ENCODE results near the gene GATAD2A.

The GATAD2A gene

DNA sequence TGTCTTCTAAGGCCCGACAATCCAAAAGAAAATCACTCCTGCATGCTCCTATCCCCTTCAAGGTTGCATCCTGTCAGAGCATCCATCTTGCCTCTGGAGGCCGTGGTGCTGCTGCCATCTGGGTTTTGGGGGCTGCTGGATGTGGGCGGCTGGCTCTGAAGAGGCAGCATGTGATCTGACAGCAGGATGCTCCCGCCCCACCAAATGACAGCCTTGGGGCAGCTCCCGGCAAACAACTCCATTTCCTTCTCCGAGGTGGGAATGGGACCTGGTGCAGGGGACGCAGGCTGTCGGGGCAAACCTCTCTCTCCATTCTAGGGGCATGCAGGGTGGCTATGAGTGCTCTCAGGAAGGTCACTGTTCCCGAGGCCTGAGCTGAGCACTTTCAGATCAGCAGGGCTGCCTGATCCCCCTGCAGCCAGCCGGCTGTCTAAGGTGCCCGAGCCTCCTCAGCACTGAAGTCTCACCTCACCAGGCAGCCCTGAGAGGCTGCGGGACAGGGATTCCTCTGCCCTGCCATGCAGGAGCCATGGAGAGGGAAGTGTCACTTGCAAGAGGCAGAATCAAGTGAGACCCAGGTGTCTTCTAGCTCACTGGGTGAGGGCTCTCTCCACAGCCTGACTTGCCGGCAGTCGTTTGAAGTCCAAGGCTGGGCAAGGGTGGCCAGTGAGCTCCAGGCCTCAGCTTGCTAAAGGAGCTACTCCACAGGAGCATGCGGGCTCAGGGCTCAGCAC lies 81.0 kb downstream of the GATAD2A start:
- peak overlapping the region; percentile 55 for H3K27ac Mint-ChIP-seq
- H3K36me3 Mint-ChIP-seq (ENCODE audit: low read depth) = peaks cover 27% of the 10 kb centered on the region
- no peak overlapping the region for H3K4me3 Mint-ChIP-seq
- peaks cover 32% of the 10 kb centered on the region for H3K4me1 Mint-ChIP-seq (ENCODE audit: low read depth)
- no peak for DNase-seq (ENCODE audit: low spot score)
- no peaks in the 10 kb centered on the region for H3K9me3 Mint-ChIP-seq
- no peaks in the 10 kb centered on the region for H3K27me3 Mint-ChIP-seq (ENCODE audit: low read depth)

DNA sequence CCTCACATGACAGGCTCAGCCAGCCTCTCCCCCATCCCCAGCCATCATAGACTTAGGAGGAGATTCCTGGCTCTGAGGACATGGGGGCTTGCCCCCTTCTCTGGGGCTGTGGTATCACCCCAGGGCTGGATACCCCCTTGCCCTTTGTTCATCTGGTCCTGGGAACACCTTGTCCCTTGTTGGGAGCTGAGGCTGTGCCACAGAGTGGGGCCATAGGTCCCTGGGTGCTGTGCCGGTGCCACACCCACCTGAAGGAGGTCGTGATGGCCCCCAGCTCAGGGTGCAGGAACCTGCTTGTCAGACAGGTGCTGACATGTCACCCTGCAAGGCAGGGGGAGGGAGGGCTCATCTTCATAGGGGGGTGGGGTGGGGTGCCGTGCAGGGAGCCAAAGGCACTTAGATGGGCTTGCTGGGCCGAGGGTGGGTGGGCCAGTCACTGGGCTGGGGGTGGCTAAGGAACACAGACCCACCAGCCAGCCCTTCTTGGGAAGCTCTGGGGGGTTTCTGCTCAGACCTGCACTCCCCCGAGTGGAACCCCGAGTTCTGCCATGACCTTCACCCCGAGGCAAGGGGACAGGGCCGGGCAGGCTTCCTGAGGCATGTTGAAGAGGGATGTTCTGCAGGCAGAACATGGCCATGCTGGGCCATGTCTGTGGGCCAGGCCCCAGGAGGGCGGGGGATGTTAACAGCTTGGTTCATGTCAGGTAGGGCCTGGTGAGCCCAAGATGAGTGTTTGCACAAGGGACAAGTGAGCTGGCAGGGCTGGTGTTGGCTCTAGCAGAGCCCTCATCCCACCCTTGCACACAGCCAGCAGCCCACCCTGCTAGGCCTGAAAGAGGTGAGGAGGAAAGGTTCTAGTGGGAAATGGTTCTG lies 81.8 kb downstream of the GATAD2A start:
- Mint-ChIP-seq H3K36me3 (ENCODE audit: low read depth) (peaks cover 27% of the 10 kb centered on the region), H3K9me3 (no peaks in the 10 kb centered on the region), H3K27me3 (ENCODE audit: low read depth) (no peaks in the 10 kb centered on the region), H3K4me3 (peak overlapping the region; percentile 58), H3K27ac (peak overlapping the region; percentile 100), H3K4me1 (ENCODE audit: low read depth) (peaks cover 32% of the 10 kb centered on the region)
- no peak for DNase-seq (ENCODE audit: low spot score)

DNA sequence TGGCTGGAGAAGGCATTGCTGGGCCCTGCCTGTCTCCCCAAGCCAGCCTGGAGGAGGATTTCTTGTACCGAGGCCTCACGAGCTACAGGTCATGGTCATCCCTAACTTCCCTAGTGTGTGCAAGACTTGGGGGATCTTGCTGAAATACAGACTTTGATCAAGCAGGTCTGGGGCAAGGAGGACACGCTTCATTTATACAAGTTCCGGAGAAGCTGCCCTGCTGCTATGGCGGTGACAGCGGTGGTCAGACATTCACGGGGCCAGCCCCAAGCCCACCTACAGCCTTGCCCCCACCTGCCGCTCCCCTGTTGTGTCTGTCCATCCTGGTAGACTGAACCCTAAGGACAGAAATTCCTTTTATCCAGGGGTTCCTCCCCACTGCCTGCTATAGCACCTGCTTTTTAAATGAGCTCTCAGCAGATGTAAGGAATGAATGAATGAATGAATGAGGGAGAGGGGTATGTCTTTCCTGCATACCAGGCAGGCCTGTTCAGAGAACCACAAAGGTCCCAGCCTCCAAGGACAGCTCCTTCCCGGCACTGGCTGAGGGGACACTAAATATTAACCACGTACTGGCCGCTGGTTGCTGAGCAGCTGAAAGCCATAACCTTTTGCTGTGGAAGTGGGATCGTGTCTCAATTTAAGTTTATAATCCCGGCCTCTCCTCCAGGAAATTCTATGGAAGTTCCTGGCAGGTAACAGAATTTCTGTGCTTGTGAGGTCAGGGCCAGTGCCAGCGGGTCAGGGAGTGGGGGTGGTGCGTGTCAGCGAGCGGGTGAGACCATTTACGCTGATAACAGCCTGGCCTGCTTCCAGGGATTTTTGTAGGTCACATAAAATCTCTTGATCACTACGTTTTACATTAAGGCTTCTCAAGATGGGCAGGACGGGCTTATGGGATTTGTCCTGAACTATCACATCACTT lies 82.7 kb downstream of the GATAD2A start:
- Mint-ChIP-seq H3K4me3 (peak overlapping the region; percentile 81), H3K36me3 (ENCODE audit: low read depth) (peaks cover 24% of the 10 kb centered on the region), H3K4me1 (ENCODE audit: low read depth) (peaks cover 32% of the 10 kb centered on the region), H3K27ac (peak overlapping the region; percentile 100), H3K27me3 (ENCODE audit: low read depth) (no peaks in the 10 kb centered on the region), H3K9me3 (no peaks in the 10 kb centered on the region)
- DNase-seq (ENCODE audit: low spot score) = no peak

DNA sequence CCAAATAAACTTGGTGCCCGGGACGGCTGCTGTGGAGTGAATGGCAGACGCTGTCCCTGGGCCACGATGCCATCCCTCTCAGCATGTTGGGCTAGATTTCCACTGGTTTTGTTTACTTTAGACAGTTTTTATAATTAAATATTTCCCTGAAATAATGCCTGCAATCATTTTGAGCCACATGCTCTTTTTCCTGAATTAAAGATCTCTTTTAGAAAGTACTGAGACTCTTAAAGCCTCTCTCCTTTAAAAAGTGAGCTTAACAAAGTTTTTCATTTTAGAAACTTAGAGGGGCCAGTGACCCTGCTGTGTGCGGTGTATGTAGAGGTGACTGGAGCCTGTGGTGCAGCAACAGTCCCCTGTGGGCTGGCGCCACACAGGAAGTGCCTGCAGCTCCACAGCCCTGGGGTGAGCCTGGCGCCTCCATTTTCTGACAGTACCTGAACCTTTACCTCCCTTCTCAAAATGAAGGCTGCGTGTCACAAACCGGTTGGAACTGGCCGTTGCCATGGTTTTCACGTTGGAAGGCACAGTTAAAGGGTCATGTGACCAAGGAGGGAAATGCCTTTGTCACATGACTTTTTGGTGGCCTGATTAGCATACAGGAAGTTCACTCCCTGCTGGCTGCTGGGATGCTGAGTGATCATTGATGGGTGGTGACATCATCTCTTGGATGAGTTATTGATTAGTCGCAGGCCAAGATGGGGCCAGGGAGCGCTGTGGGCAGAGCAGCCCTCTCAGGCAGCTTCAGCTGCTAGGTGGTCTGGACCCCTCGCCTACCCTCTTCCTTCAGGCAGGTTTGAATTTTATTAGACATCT lies 83.6 kb downstream of the GATAD2A start:
- peak; percentile 88 for DNase-seq (ENCODE audit: low spot score)
- Mint-ChIP-seq H3K4me1 (ENCODE audit: low read depth) (peaks cover 32% of the 10 kb centered on the region), H3K36me3 (ENCODE audit: low read depth) (peaks cover 20% of the 10 kb centered on the region), H3K4me3 (peak overlapping the region; percentile 81), H3K27me3 (ENCODE audit: low read depth) (no peaks in the 10 kb centered on the region), H3K27ac (peak overlapping the region; percentile 100), H3K9me3 (no peaks in the 10 kb centered on the region)

DNA sequence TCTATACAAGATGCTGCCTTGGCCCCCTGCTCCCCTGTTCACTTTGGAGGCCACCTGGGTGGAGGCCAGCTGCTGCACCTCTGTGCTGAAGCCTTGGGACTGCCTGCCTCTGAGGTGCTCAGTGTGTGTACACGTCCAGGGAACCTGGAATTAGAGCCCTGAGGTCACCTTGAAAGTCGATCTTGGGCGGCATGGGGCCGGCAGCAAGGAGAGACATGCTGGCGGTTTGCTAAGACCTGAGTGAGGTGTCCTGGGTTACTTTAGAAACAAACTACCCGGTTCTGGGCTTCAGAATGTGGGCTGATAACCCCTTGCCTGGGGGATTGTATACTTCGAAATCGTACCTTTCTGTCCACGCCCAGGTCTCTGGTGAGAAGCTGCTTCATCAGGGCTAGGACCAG lies 84.3 kb downstream of the GATAD2A start:
- Mint-ChIP-seq H3K4me3 (peak overlapping the region; percentile 81), H3K36me3 (ENCODE audit: low read depth) (peaks cover 27% of the 10 kb centered on the region), H3K4me1 (ENCODE audit: low read depth) (peaks cover 32% of the 10 kb centered on the region)

DNA sequence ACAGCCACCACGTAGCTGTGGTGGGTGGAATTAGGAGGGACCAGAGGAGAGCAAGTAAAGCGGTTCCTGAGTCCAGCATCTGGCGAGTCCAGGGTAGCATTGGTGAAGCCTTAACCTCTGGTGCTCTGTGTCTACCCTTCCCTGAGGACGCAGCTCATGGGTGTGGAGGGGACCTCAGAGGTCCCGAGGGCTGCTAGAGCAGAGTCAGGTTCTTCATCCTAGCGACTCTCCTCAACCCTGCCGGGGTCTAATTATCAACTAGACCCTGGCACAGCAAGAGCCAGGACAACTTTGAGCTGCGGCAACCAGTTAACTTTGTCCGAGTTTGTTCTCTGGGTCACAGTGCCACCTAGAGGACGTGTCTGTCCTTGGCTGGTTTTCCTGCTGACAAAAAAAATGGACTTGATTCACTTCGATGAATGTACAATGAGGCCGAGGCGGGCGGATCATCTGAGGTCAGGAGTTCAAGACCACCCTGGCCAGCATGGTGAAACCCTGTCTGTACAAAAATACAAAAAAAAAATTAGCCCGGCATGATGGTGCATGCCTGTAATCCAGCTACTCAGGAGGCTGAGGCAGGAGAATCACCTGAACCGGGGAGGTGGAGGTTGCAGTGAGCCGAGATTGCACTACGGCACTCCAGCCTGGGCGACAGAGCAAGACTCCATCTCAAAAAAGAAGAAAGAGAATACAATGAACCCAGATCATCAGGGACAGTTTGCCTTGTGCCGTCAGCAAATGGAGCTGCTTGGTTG lies 84.9 kb downstream of the GATAD2A start:
- Mint-ChIP-seq H3K9me3 (no peaks in the 10 kb centered on the region), H3K27ac (peak overlapping the region; percentile 100), H3K4me3 (peak overlapping the region; percentile 81), H3K4me1 (ENCODE audit: low read depth) (peaks cover 32% of the 10 kb centered on the region), H3K27me3 (ENCODE audit: low read depth) (no peaks in the 10 kb centered on the region), H3K36me3 (ENCODE audit: low read depth) (peaks cover 28% of the 10 kb centered on the region)
- DNase-seq (ENCODE audit: low spot score) = peak; percentile 68

More for the DNA sequence above, 84.3 kb downstream of the GATAD2A start:
- DNase-seq (ENCODE audit: low spot score) = no peak
- Mint-ChIP-seq H3K27me3 (ENCODE audit: low read depth) (no peaks in the 10 kb centered on the region), H3K9me3 (no peaks in the 10 kb centered on the region), H3K27ac (peak overlapping the region; percentile 100)

DNA sequence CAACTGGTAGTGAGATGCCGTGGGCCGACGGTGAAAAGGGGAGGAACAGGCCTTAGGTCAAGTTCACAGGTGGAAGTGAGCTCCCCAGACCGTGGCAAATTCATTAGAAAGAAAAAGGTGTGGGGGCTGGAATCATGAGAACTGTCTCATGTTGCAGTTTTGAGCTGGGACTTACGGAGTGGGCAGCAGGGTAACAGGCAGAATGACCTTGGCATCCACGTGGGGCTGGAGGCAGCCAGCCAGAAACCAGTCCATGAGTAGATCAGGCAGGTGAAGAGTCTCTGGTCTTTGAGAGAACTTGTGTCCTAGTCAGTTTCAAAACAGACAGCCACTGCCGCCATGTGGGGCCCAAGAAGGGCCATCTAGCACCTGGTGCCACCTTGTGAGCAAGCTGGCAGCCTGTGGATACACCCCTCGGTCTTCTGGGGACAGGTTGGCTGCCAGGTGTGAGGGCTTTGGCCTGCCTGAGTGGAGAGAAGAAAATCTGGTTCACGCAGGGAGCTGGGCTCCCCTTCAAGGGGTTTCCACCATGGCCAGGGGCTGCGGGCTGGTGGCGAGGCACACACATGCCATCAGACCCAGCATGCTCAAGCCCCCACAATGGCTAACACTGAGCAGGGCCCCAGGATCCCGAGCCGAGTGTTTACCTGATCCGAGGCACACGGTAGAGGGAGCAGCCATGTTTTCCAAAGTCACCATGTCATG lies 86.0 kb downstream of the GATAD2A start:
- no peak overlapping the region for H3K27ac Mint-ChIP-seq

DNA sequence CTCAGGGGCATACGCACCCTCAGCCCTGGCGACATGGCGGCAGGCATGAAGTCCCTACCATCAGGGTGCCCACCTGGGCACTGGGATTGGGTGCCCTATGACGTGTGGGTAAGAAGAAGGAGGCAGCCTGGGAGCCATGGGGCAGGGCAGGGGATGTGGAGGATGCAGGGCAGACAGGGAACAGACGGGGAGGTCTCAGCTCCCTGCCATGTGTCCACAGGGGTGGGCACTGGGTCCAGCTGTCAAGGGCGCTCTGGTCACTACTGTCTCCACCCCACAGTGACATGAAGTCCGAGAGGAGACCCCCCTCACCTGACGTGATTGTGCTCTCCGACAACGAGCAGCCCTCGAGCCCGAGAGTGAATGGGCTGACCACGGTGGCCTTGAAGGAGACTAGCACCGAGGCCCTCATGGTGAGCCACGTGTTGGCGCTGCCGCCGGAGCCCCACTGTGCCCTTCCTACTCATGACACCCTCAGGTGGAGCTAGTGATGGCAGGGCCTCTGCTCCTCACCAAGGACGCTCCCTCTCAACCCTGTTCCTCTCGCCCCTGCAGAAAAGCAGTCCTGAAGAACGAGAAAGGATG lies 86.6 kb downstream of the GATAD2A start:
- H3K27me3 Mint-ChIP-seq (ENCODE audit: low read depth) = no peaks in the 10 kb centered on the region
- H3K4me1 Mint-ChIP-seq (ENCODE audit: low read depth) = peaks cover 29% of the 10 kb centered on the region
- peaks cover 35% of the 10 kb centered on the region for H3K36me3 Mint-ChIP-seq (ENCODE audit: low read depth)
- H3K4me3 Mint-ChIP-seq = no peak overlapping the region
- no peak for DNase-seq (ENCODE audit: low spot score)
- no peaks in the 10 kb centered on the region for H3K9me3 Mint-ChIP-seq
- no peak overlapping the region for H3K27ac Mint-ChIP-seq

More for the DNA sequence above, 86.0 kb downstream of the GATAD2A start:
- Mint-ChIP-seq H3K9me3 (no peaks in the 10 kb centered on the region), H3K36me3 (ENCODE audit: low read depth) (peaks cover 30% of the 10 kb centered on the region), H3K4me3 (no peak overlapping the region), H3K27me3 (ENCODE audit: low read depth) (no peaks in the 10 kb centered on the region), H3K4me1 (ENCODE audit: low read depth) (peaks cover 31% of the 10 kb centered on the region)
- DNase-seq (ENCODE audit: low spot score) = no peak

DNA sequence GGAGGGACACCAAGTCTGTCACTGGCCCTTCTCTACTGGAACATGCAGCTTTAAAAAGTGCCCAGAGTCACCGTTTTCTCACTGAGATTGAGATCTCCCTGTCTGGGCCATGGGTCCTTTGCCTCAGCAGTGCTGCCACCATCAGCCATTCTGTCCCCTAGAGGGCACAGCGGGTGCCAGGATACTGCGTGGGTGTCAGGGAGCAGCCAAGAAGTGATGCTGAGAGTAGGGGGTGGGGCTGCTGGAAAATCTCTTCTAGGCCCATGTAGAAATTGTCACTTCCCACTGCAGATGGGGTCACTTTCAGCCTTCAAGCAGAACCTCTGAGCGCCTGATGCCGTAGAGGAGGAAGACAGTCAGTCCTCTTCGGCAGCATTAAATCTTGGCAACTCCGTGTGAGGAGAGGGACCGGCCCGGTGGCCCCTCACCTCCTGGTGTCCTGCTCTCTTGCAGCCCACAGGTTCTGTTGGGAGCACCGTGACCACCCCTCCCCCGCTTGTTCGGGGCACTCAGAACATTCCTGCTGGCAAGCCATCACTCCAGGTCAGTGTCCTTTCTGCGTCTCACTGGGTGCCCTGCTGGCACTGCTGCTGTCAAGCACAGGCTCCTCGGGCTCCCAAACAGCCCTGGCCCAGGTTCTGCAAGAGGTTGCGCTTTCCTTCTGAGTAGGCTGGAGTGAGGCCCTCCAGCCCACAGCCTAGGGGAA lies 88.5 kb downstream of the GATAD2A start:
- DNase-seq (ENCODE audit: low spot score) = no peak
- peaks cover 17% of the 10 kb centered on the region for H3K4me1 Mint-ChIP-seq (ENCODE audit: low read depth)
- no peak overlapping the region for H3K4me3 Mint-ChIP-seq
- H3K27me3 Mint-ChIP-seq (ENCODE audit: low read depth) = no peaks in the 10 kb centered on the region
- H3K9me3 Mint-ChIP-seq = no peaks in the 10 kb centered on the region
- no peak overlapping the region for H3K27ac Mint-ChIP-seq
- H3K36me3 Mint-ChIP-seq (ENCODE audit: low read depth) = peaks cover 33% of the 10 kb centered on the region

DNA sequence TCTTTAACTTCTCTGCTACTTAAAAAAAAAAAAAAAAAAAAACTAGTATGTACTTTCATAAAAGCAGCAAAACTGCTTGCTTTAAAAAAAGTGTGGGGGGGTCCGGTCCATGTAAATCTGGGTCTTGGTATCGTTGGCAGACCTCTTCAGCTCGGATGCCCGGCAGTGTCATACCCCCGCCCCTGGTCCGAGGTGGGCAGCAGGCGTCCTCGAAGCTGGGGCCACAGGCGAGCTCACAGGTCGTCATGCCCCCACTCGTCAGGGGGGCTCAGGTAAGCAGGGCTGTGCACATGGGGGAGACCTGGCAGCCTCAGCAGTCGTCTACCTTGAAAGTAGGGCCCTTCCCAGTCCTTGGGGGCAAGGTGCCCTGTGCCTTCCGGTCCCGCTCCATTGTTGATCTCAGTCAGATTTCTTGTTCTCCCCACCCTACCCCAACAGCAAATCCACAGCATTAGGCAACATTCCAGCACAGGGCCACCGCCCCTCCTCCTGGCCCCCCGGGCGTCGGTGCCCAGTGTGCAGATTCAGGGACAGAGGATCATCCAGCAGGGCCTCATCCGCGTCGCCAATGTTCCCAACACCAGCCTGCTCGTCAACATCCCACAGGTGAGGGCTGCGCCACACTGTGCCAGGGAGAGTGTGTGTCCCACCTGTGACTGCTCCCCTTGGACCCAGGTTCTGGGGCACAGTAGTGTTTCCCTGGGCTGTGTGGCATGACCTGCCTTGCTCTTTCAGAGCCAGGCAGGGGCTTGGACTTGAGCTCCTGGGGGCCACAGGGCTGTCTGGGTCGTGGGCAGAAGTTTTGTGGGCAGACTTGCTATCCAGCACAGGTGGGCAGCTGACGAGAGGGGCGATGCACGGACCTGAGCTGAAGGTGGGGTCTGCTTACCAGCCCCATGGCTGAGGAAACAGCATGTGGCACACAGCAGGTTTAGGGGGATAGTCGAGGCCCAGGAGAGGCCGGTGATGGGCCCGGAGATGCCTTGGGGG lies 90.4 kb downstream of the GATAD2A start:
- DNase-seq (ENCODE audit: low spot score) = no peak
- Mint-ChIP-seq H3K27ac (no peak overlapping the region), H3K36me3 (ENCODE audit: low read depth) (peaks cover 31% of the 10 kb centered on the region), H3K27me3 (ENCODE audit: low read depth) (no peaks in the 10 kb centered on the region), H3K9me3 (no peaks in the 10 kb centered on the region), H3K4me1 (ENCODE audit: low read depth) (no peaks in the 10 kb centered on the region), H3K4me3 (no peak overlapping the region)

Measured in T-helper 2 cell treated with Interferon-gamma antibody and Interleukin-4, amounts not matched to agents 5 μg/mL and 100 μg/mL, for 36 hours (primary cell).